OCI-LY3 (cell line): ENCODE measurements around the gene NT5C2.

Experiments used
- EZH2phosphoT487 ChIP-seq: fragments of 200-600 bp; shearing (Covaris generic); IDR thresholded peaks from 2 replicates; pipeline ENCODE4 v1.6.1; 2018; ENCODE audit warnings: antibody characterized with exemption, mixed run types, low read depth
- TF ChIP-seq, protein P1 (sequence below): fragments of 200-600, 300-600 bp; sonication (generic); IDR thresholded peaks from 2 replicates; pipeline ENCODE4 v1.5.1; 2014; ENCODE audit warnings: antibody characterized with exemption, low read length, low read depth

DNA sequence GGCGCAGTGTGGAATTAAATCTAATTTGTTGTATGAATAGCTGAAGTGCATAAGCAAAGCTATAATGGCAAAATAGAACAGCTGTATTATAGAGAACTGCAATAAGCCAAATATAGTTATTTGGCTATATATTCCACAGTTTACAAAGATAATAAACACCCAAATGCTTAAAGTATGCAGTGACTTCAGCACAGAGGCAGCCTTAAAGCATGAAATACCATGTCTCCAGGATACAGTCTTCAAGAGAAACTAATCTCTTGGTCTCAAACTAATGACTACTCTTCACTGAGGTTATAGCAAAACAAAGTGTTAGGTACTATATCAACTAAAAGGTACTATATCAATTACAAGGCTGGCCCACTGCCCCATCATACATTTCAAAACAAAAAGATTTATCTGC, 48.0 kb downstream of the NT5C2 start:
- TF ChIP-seq, protein P1, sequence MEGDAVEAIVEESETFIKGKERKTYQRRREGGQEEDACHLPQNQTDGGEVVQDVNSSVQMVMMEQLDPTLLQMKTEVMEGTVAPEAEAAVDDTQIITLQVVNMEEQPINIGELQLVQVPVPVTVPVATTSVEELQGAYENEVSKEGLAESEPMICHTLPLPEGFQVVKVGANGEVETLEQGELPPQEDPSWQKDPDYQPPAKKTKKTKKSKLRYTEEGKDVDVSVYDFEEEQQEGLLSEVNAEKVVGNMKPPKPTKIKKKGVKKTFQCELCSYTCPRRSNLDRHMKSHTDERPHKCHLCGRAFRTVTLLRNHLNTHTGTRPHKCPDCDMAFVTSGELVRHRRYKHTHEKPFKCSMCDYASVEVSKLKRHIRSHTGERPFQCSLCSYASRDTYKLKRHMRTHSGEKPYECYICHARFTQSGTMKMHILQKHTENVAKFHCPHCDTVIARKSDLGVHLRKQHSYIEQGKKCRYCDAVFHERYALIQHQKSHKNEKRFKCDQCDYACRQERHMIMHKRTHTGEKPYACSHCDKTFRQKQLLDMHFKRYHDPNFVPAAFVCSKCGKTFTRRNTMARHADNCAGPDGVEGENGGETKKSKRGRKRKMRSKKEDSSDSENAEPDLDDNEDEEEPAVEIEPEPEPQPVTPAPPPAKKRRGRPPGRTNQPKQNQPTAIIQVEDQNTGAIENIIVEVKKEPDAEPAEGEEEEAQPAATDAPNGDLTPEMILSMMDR, result no peak
- no peak for TF ChIP-seq EZH2phosphoT487
